SK-N-SH (cell line): ENCODE results near the gene IL3. TPM values are rescaled to one million over a fixed set of nuclear protein-coding genes. Genes with fewer than 3 reads are reported as not detected.

Experiments
- CTCF ChIA-PET: fragments of 300-600, 350-600 bp; formaldehyde crosslinking; extraction: SDS; loops from one replicate; lab custom pipeline; 2021; lab: Yijun Ruan, JAX
- POLR2A ChIA-PET: fragments of 350-600 bp; sonication (Branson Sonifier 250); formaldehyde crosslinking; extraction: SDS; loops from one replicate; lab custom pipeline; 2020; ENCODE audit warnings: antibody characterized with exemption, inconsistent platforms; lab: Yijun Ruan, JAX
- DNase-seq: peaks from one replicate; pipeline ENCODE4 v3.0.0; 2012
- H2AFZ ChIP-seq: fragments of 200-600 bp; sonication (generic); 2 replicates; pipeline ENCODE4 v1.8.1; 2016; ENCODE audit warnings: antibody characterized with exemption, mild to moderate bottlenecking, low read depth
- H3F3A ChIP-seq: fragments of 200-600 bp; sonication (generic); replicated peaks from 2 replicates; pipeline ENCODE3; 2016; ENCODE audit warnings: antibody characterized with exemption, mild to moderate bottlenecking; ENCODE audit not compliant: insufficient read depth
- H3K27ac ChIP-seq, 2 experiments: fragments of 200-500 bp in 1 of 2; fragments of 200-600 bp in 1 of 2; sonication (Bioruptor generic) in 1 of 2; sonication (generic), shearing (Covaris generic) in 1 of 2; 2 replicates each; pipeline versions ENCODE4 v1.5.1 to v1.6.1; 2014 to 2016; ENCODE audit warnings: low read depth in 2 of 2, inconsistent platforms in 1 of 2, low read length in 1 of 2, mild to moderate bottlenecking in 1 of 2, mixed read lengths in 1 of 2
- H3K27me3 ChIP-seq: fragments of 200-600 bp; sonication (generic), shearing (Covaris generic); 2 replicates; pipeline ENCODE4 v1.6.1; 2016; ENCODE audit warnings: mixed run types; ENCODE audit not compliant: insufficient read depth
- H3K36me3 ChIP-seq, 2 experiments: fragments of 200-500 bp in 1 of 2; fragments of 200-600 bp in 1 of 2; sonication (Bioruptor generic) in 1 of 2; sonication (generic) in 1 of 2; replicated peaks in 1 of 2; 2 replicates each; pipeline versions ENCODE3 to v1.5.1; 2014 to 2016; ENCODE audit warnings: low read length in 1 of 2, mild to moderate bottlenecking in 1 of 2; ENCODE audit not compliant: insufficient read depth in 2 of 2, control insufficient read depth in 1 of 2
- H3K4me1 ChIP-seq, 2 experiments: fragments of 200-500 bp in 1 of 2; fragments of 200-600 bp in 1 of 2; sonication (Bioruptor generic) in 1 of 2; sonication (generic), shearing (Covaris generic) in 1 of 2; 2 replicates each; pipeline versions ENCODE4 v1.5.1 to v1.6.1; 2014 to 2016; ENCODE audit warnings: low read depth in 1 of 2, low read length in 1 of 2, mixed run types in 1 of 2; ENCODE audit not compliant: insufficient read depth in 2 of 2, control insufficient read depth in 1 of 2
- H3K4me2 ChIP-seq: fragments of 200-600 bp; sonication (generic), shearing (Covaris generic); 2 replicates; pipeline ENCODE4 v1.6.1; 2017; ENCODE audit warnings: mixed run types
- H3K4me3 ChIP-seq, 2 experiments: fragments of 200-500 bp in 1 of 2; fragments of 200-600 bp in 1 of 2; sonication (Bioruptor generic) in 1 of 2; sonication (generic), shearing (Covaris generic) in 1 of 2; 2 replicates each; pipeline versions ENCODE4 v1.5.1 to v1.8.1; 2014 to 2016; ENCODE audit warnings: low read depth in 2 of 2, inconsistent platforms in 1 of 2, low read length in 1 of 2, mild to moderate bottlenecking in 1 of 2, mixed read lengths in 1 of 2, moderate library complexity in 1 of 2
- H3K79me2 ChIP-seq: fragments of 200-600 bp; sonication (generic); 2 replicates; pipeline ENCODE4 v1.8.1; 2017; ENCODE audit warnings: mild to moderate bottlenecking; ENCODE audit not compliant: insufficient read depth
- H3K9ac ChIP-seq: fragments of 200-600 bp; sonication (generic); 2 replicates; pipeline ENCODE4 v1.6.1; 2017; ENCODE audit warnings: mixed run types
- H3K9me2 ChIP-seq: fragments of 200-600 bp; sonication (generic); 2 replicates; pipeline ENCODE4 v1.6.1; 2017; ENCODE audit warnings: mixed run types
- H3K9me3 ChIP-seq: fragments of 200-600 bp; sonication (generic); 2 replicates; pipeline ENCODE4 v1.6.1; 2017; ENCODE audit warnings: mixed run types, mild to moderate bottlenecking, moderate library complexity
- H4K20me1 ChIP-seq: fragments of 200-600 bp; sonication (generic); 2 replicates; pipeline ENCODE4 v1.6.1; 2017; ENCODE audit warnings: mild to moderate bottlenecking, mixed run types; ENCODE audit not compliant: insufficient read depth
- CHD2 ChIP-seq: fragments of 150-350 bp; IDR thresholded peaks from 2 replicates; pipeline ENCODE4 v1.6.1; 2018; ENCODE audit warnings: low read length; ENCODE audit not compliant: partially characterized antibody
- FOSL2 ChIP-seq: IDR thresholded peaks from 2 replicates; pipeline ENCODE4 v1.4.0; 2012; ENCODE audit warnings: low read depth, mild to moderate bottlenecking, moderate library complexity, borderline replicate concordance
- JUND ChIP-seq: IDR thresholded peaks from 2 replicates; pipeline ENCODE4 v1.4.0; 2012
- MXI1 ChIP-seq: IDR thresholded peaks from 2 replicates; pipeline ENCODE4 v1.6.1; 2012; ENCODE audit warnings: mild to moderate bottlenecking, low read depth, low read length, improper control_type of control experiment
- NFIC ChIP-seq: IDR thresholded peaks from 2 replicates; pipeline ENCODE4 v1.4.0; 2012; ENCODE audit warnings: borderline replicate concordance
- NRF1 ChIP-seq: IDR thresholded peaks from 2 replicates; pipeline ENCODE4 v1.6.1; 2012; ENCODE audit warnings: low read depth, mild to moderate bottlenecking, low read length
- RCOR1 ChIP-seq: fragments of 150-350 bp; IDR thresholded peaks from 2 replicates; pipeline ENCODE4 v1.6.1; 2017; ENCODE audit warnings: antibody characterized with exemption, low read length
- RXRA ChIP-seq: IDR thresholded peaks from 2 replicates; pipeline ENCODE4 v1.4.0; 2012; ENCODE audit warnings: low read depth, mild to moderate bottlenecking, borderline replicate concordance
- TEAD4 ChIP-seq: IDR thresholded peaks from 2 replicates; pipeline ENCODE4 v1.4.0; 2012; ENCODE audit warnings: mild to moderate bottlenecking, borderline replicate concordance; ENCODE audit not compliant: insufficient read depth
- WGBS: methylation state at CpG from one replicate; pipeline ENCODE4 v1.1.6; 2017; ENCODE audit warnings: low lambda C conversion rate; 5-methylcytosine and 5-hydroxymethylcytosine counted together
- polyA plus RNA-seq, 3 experiments: library from polyadenylated mRNA; depleted of rRNA; stranded (reverse); fragments of >200 nt; gene quantifications; 2 replicates each; pipeline ENCODE4 v1.2.3, GENCODE V29; 2012
- TF ChIP-seq, protein P1 (sequence below): IDR thresholded peaks from 2 replicates; pipeline ENCODE4 v1.4.0; 2012; ENCODE audit warnings: low read depth
- TF ChIP-seq, protein P2 (sequence below): IDR thresholded peaks from 2 replicates; pipeline ENCODE4 v1.6.1; 2012; ENCODE audit warnings: mild to moderate bottlenecking, low read depth, low read length, moderate library complexity
- TF ChIP-seq, protein P3 (sequence below): IDR thresholded peaks from 2 replicates; pipeline ENCODE4; 2012

Gene IL3
- polyA plus RNA-seq, 1 of the 3 experiments (the other 2 are of a cell fraction): not detected

GRCh38 chr5:132054697-132055440 lies 5.6 kb upstream of the IL3 start (continued):
- TF ChIP-seq MXI1 (no peak), FOSL2 (no peak), RCOR1 (no peak)
- TF ChIP-seq, protein P1, sequence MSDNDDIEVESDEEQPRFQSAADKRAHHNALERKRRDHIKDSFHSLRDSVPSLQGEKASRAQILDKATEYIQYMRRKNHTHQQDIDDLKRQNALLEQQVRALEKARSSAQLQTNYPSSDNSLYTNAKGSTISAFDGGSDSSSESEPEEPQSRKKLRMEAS: no peak

- TF ChIP-seq NFIC: no peak
- TF ChIP-seq RCOR1: no peak
- TF ChIP-seq, protein P2, sequence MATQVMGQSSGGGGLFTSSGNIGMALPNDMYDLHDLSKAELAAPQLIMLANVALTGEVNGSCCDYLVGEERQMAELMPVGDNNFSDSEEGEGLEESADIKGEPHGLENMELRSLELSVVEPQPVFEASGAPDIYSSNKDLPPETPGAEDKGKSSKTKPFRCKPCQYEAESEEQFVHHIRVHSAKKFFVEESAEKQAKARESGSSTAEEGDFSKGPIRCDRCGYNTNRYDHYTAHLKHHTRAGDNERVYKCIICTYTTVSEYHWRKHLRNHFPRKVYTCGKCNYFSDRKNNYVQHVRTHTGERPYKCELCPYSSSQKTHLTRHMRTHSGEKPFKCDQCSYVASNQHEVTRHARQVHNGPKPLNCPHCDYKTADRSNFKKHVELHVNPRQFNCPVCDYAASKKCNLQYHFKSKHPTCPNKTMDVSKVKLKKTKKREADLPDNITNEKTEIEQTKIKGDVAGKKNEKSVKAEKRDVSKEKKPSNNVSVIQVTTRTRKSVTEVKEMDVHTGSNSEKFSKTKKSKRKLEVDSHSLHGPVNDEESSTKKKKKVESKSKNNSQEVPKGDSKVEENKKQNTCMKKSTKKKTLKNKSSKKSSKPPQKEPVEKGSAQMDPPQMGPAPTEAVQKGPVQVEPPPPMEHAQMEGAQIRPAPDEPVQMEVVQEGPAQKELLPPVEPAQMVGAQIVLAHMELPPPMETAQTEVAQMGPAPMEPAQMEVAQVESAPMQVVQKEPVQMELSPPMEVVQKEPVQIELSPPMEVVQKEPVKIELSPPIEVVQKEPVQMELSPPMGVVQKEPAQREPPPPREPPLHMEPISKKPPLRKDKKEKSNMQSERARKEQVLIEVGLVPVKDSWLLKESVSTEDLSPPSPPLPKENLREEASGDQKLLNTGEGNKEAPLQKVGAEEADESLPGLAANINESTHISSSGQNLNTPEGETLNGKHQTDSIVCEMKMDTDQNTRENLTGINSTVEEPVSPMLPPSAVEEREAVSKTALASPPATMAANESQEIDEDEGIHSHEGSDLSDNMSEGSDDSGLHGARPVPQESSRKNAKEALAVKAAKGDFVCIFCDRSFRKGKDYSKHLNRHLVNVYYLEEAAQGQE: no peak
- Histone ChIP-seq H3K9me2 (no peaks in the 10 kb centered on the region), H3K36me3 (no peaks in the 10 kb centered on the region), H3F3A (no peaks in the 10 kb centered on the region), H3K27me3 (no peaks in the 10 kb centered on the region; the same call in 1 of the 2 replicates), H3K4me3 (no peak overlapping the region), H3K9ac (no peak overlapping the region), H2AFZ (no peak overlapping the region), H3K9me3 (no peaks in the 10 kb centered on the region), H3K27ac (no peak overlapping the region), H4K20me1 (no peaks in the 10 kb centered on the region), H3K4me1 (no peaks in the 10 kb centered on the region), H3K79me2 (no peaks in the 10 kb centered on the region), H3K4me2 (no peak overlapping the region)
- 100% methylated on average over 1 of the region's 1 CpG for WGBS
- ChIA-PET CTCF (interaction anchor here (1.1 to 4.1 kb wide), 2 partner anchors 8 to 10 kb away, joined by 3 to 22 read pairs; no protein-coding TSS in a partner anchor), POLR2A (no interaction called here)
- DNase-seq: no peak
Measured at GRCh38 chr5:132055441-132055807, 5.0 kb upstream of the IL3 start.

- Histone ChIP-seq H3F3A (no peaks in the 10 kb centered on the region), H3K27me3 (no peaks in the 10 kb centered on the region; the same call in 1 of the 2 replicates), H2AFZ (no peak overlapping the region), H3K9me2 (no peaks in the 10 kb centered on the region), H3K9ac (no peak overlapping the region), H3K36me3 (no peaks in the 10 kb centered on the region), H3K4me1 (no peaks in the 10 kb centered on the region), H3K4me3 (no peak overlapping the region), H3K9me3 (no peaks in the 10 kb centered on the region), H3K79me2 (no peaks in the 10 kb centered on the region), H3K4me2 (no peak overlapping the region), H4K20me1 (no peaks in the 10 kb centered on the region), H3K27ac (no peak overlapping the region)
- ChIA-PET CTCF (interaction anchor here (1.1 to 4.1 kb wide), 3 partner anchors 7 to 568 kb away, joined by 3 to 22 read pairs (median 7); no protein-coding TSS in a partner anchor), POLR2A (no interaction called here)
- 69% methylated on average over 12 of the region's 12 CpGs for WGBS
- DNase-seq: peak; percentile 37
- TF ChIP-seq TEAD4 (no peak), NFIC (no peak), JUND (no peak), NRF1 (no peak), RXRA (no peak), CHD2 (no peak)
- TF ChIP-seq, protein P3, sequence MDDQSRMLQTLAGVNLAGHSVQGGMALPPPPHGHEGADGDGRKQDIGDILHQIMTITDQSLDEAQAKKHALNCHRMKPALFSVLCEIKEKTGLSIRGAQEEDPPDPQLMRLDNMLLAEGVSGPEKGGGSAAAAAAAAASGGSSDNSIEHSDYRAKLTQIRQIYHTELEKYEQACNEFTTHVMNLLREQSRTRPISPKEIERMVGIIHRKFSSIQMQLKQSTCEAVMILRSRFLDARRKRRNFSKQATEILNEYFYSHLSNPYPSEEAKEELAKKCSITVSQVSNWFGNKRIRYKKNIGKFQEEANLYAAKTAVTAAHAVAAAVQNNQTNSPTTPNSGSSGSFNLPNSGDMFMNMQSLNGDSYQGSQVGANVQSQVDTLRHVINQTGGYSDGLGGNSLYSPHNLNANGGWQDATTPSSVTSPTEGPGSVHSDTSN: no peak
Measured at GRCh38 chr5:132055808-132056609, 4.4 kb upstream of the IL3 start.
